Gastrocnemius medialis (tissue), 4 donors: Measurements from ENCODE around the gene ATP1A2.

Source experiments
- POLR2A ChIP-seq, 2 donors: fragments of 450-650 bp; IDR thresholded peaks; one replicate each; pipeline ENCODE4 v1.6.1; 2017; ENCODE audit warnings: antibody characterized with exemption in 2 of 2, mild to moderate bottlenecking in 2 of 2, moderate library complexity in 2 of 2
- TF ChIP-seq, protein P1 (sequence below), 5 experiments: fragments of 450-650 bp in 3 of 5; fragments of 200-600 bp in 2 of 5; sonication (generic) in 2 of 5; IDR thresholded peaks in 4 of 5; conservative IDR thresholded peaks in 1 of 5; 1 replicate in 4 of 5; 2 replicates in 1 of 5; pipeline ENCODE4 v1.5.1; 2016 to 2019; ENCODE audit warnings: antibody characterized with exemption in 5 of 5, mild to moderate bottlenecking in 3 of 5, moderate library complexity in 3 of 5

DNA sequence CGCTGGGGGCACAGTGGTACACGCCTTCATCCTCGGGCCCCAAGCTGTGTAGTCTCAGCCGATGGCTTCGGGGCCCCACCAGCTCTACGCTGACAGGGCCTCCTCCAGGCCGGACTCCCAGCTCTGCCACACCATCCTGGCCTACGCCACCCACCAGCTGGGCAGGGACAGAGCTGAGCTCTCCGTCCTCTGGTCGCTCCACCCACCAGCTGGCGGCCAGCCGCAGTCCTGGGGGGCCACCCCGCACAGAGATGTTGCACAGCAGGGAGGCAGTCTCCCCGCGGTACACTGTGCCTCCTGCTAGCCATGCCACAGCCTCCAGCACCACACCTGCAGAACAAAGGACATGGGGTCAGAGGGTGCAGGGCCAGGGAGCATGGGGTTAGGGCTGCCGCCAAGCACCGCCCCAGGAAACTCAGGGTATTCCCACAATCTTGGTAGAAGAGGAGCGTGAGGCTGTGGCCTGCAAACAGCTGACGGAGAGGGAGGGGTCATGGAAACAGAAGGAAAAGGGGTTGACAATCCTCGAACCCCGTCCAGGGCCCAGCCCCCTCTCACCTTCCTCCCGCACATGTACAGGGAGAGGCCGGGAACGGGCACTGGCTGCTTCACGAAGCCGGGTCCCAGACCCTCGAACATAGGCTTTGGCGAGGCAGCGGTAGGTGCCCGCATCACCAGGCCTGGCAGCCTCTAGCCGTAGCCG is 23.0 kb upstream of the ATP1A2 start:
- TF ChIP-seq, protein P1, sequence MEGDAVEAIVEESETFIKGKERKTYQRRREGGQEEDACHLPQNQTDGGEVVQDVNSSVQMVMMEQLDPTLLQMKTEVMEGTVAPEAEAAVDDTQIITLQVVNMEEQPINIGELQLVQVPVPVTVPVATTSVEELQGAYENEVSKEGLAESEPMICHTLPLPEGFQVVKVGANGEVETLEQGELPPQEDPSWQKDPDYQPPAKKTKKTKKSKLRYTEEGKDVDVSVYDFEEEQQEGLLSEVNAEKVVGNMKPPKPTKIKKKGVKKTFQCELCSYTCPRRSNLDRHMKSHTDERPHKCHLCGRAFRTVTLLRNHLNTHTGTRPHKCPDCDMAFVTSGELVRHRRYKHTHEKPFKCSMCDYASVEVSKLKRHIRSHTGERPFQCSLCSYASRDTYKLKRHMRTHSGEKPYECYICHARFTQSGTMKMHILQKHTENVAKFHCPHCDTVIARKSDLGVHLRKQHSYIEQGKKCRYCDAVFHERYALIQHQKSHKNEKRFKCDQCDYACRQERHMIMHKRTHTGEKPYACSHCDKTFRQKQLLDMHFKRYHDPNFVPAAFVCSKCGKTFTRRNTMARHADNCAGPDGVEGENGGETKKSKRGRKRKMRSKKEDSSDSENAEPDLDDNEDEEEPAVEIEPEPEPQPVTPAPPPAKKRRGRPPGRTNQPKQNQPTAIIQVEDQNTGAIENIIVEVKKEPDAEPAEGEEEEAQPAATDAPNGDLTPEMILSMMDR (IDR thresholded peaks at IDR 0.05 in 4 of 5, conservative IDR thresholded peaks at IDR 0.05 in 1 of 5), result no peak
- no peak for TF ChIP-seq POLR2A (IDR thresholded peaks at IDR 0.05)
